Kidney epithelial cell (primary cell): ENCODE results near the gene KNDC1. TPM values are rescaled to one million over a fixed set of nuclear protein-coding genes. Genes with fewer than 3 reads are reported as not detected.

Experiments
- DNase-seq: peaks from one replicate; pipeline ENCODE4 v3.0.0-alpha.2; 2010; ENCODE audit warnings: low read depth
- H3K27me3 ChIP-seq: 2 replicates; pipeline ENCODE4 v1.6.0; 2011; ENCODE audit warnings: low read length; ENCODE audit not compliant: control insufficient read depth, insufficient read depth
- H3K36me3 ChIP-seq: 2 replicates; pipeline ENCODE4 v1.5.1; 2011; ENCODE audit warnings: low read length; ENCODE audit not compliant: control insufficient read depth, insufficient read depth
- H3K4me3 ChIP-seq: 2 replicates; pipeline ENCODE4 v1.5.1; 2011; ENCODE audit warnings: low read depth, mild to moderate bottlenecking, control low read depth, low read length
- total RNA-seq: library from RNA; depleted of rRNA; stranded (reverse); fragments of >200 nt; gene quantifications from 2 replicates; pipeline ENCODE4 v1.2.3, GENCODE V29; 2015
- TF ChIP-seq, protein P1 (sequence below): IDR thresholded peaks from 2 replicates; pipeline ENCODE4 v1.5.1; 2011; ENCODE audit warnings: mild to moderate bottlenecking, moderate library complexity, low read length, control low read depth, inconsistent platforms; ENCODE audit not compliant: insufficient read depth, poor library complexity, severe bottlenecking

KNDC1 gene
- total RNA-seq, 1 donor from 2014 or later: 0.13 TPM

GRCh38 chr10:133139551-133140065 is 20.4 kb upstream of the KNDC1 start:
- Histone ChIP-seq H3K27me3 (peaks cover 7% of the 10 kb centered on the region), H3K36me3 (no peaks in the 10 kb centered on the region), H3K4me3 (no peak overlapping the region)
- DNase-seq: no peak
- TF ChIP-seq, protein P1, sequence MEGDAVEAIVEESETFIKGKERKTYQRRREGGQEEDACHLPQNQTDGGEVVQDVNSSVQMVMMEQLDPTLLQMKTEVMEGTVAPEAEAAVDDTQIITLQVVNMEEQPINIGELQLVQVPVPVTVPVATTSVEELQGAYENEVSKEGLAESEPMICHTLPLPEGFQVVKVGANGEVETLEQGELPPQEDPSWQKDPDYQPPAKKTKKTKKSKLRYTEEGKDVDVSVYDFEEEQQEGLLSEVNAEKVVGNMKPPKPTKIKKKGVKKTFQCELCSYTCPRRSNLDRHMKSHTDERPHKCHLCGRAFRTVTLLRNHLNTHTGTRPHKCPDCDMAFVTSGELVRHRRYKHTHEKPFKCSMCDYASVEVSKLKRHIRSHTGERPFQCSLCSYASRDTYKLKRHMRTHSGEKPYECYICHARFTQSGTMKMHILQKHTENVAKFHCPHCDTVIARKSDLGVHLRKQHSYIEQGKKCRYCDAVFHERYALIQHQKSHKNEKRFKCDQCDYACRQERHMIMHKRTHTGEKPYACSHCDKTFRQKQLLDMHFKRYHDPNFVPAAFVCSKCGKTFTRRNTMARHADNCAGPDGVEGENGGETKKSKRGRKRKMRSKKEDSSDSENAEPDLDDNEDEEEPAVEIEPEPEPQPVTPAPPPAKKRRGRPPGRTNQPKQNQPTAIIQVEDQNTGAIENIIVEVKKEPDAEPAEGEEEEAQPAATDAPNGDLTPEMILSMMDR: no peak

DNA sequence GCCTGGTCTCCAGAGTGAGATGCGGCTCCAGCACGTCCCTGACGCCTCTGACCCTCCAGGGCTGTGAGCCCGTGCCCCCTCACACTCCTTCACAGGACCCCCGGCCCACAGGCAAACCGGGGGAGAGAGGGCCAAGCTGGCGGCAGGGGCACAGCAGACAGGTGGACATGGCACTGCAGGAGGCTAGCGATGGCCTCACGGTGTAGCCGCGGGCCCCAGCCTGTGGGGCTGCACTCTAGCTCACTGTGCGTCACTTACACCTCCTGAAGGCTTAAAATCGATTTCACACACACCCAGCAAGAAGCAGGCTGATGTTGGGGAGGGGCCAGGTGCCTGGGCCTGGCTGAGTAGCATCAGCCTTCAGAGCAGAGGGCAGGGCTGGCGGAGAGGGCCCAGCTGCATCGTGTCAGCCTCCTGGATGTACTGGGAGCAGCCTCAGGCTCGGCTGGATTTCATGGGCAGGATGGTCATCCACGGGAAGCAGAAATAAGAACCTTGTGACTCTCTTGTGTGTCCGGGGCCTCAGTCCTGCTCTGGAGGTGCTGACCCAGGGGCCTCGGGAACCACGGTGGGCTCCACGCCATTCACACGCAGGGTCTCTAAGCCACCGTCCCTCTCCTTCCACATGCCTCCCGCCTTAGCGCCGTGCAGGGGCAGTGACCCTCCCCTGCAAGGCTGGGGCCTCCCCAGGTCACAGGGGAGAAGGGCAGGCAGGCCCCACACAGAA is 19.4 kb upstream of the KNDC1 start:
- Histone ChIP-seq H3K4me3 (no peak overlapping the region), H3K36me3 (no peaks in the 10 kb centered on the region), H3K27me3 (peaks cover 7% of the 10 kb centered on the region)
- no peak for DNase-seq
- TF ChIP-seq, protein P1: no peak

DNA sequence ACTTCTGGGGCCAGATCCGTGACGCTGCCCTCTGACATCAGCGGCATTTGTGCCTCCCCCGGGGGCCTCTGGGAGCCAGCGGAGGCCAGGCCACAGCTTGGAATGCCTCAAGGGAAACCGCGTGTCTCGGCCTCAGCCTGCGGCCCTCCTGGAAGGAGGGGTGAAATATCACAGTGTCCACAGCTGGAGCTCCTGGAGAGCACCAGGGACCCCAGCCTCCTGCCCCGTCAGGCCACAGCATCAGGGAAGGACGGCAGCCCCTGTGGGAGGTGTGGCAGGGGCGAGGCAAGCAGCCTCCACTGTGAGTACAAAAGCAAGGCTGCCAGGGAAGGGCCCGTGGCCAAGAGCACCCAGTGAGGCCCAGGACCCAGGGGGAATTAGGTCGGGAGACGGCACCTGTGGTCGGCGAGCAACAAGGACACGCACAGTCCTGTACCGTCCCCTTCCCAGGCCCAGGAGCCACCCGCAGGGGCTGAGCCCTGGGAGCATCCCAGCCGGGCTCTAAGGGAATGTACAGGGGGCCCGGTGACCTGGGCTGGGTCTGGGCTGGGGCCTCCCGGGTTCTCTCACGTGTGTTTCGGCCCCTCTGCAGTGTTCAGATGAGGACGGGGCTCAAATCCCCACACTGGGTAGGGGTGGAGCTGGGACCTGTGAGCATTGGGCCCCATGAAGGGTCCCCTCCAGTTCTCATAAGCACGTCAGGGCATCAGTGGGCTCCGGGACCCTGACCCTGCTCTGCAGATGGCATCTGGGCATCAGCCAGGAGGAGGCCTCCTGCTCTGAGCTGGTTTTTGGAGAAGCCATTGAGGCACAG is 18.7 kb upstream of the KNDC1 start:
- TF ChIP-seq, protein P1: no peak
- DNase-seq: no peak
- Histone ChIP-seq H3K36me3 (no peaks in the 10 kb centered on the region), H3K27me3 (peaks cover 7% of the 10 kb centered on the region), H3K4me3 (no peak overlapping the region)

GRCh38 chr10:133141958-133142340 is 18.1 kb upstream of the KNDC1 start:
- H3K36me3 ChIP-seq: no peaks in the 10 kb centered on the region
- DNase-seq: no peak
- H3K4me3 ChIP-seq: no peak overlapping the region
- peaks cover 7% of the 10 kb centered on the region for H3K27me3 ChIP-seq
- TF ChIP-seq, protein P1: no peak

DNA sequence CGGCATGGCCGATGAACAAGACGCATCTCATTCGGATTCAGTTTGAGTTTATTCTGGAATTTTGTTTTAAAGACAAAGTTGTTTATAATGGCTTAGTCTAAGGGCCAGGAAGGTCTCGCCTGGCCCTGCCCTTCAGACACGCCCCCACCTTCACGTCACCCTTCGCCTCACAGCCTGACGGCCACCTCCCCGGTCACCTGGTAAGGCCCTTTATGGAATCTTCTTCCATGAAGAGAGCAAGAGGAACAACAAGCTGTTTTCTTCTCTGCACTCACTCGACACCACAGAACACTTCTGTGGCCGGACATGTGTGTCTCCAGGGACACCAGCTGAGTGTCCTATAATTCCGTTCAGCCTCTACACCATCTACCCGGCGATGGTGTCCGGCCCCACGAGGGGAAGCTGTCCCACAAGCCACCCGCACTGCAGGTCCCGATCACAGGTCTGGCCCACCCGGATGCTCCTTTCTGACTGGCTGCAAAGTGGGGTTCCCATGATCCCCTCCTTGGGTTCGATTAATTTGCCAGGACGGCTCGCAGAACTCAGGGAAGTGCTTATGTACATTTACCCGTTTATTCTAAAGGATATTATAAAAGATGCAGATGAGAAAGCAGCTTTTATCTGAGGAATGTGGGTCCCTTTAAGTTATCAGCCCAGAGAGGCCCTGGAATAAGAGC is 17.4 kb upstream of the KNDC1 start:
- TF ChIP-seq, protein P1: no peak
- Histone ChIP-seq H3K27me3 (peaks cover 7% of the 10 kb centered on the region), H3K36me3 (no peaks in the 10 kb centered on the region), H3K4me3 (no peak overlapping the region)
- DNase-seq: no peak
